Right lung (tissue), 5 donors: ENCODE results near the gene ZC3H4. TPM values are rescaled to one million over a fixed set of nuclear protein-coding genes. Genes with fewer than 3 reads are reported as not detected.

Experiments used
- DNase-seq, 2 donors: peaks; one replicate each; pipeline ENCODE4 v3.0.0-alpha.2; 2013
- polyA plus RNA-seq, 5 donors: library from polyadenylated mRNA; unstranded; fragments of 120-200 nt; gene quantifications; one replicate each; pipeline versions ENCODE4 v1.2.1 to v1.2.3, GENCODE V29; 2013; ENCODE audit warnings: inconsistent platforms in 1 of 5, low replicate concordance in 1 of 5; ENCODE audit not compliant: insufficient read length in 5 of 5, insufficient read depth in 1 of 5

The ZC3H4 gene
- polyA plus RNA-seq, 5 donors: 31.0 to 46.8 (median 33.9) TPM

DNA sequence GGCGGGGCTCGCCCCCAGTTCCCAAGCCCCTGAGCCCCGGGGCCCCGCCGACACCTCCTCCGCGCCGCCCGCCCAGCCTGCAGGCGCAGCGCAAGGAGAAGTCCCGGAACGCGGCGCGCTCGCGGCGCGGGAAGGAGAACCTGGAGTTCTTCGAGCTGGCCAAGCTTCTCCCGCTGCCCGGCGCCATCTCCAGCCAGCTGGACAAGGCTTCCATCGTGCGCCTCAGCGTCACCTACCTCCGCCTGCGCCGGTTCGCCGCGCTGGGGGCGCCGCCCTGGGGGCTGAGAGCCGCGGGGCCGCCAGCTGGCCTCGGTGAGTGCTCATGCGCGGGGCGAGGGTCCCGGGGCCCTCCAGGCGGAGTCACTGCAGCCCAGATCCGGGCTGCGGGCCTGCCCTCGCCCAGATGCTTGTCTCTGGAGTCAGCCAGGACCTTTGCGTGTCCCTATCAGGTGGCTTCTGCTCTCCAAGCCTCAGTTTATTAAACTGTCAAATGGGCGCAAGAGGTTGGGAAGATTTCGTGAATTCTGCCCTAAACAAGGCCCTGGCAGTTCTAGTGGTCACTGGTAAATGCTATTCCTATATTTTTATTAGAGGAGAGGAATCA lies 91.9 kb downstream of the ZC3H4 start:
- DNase-seq: no peak

DNA sequence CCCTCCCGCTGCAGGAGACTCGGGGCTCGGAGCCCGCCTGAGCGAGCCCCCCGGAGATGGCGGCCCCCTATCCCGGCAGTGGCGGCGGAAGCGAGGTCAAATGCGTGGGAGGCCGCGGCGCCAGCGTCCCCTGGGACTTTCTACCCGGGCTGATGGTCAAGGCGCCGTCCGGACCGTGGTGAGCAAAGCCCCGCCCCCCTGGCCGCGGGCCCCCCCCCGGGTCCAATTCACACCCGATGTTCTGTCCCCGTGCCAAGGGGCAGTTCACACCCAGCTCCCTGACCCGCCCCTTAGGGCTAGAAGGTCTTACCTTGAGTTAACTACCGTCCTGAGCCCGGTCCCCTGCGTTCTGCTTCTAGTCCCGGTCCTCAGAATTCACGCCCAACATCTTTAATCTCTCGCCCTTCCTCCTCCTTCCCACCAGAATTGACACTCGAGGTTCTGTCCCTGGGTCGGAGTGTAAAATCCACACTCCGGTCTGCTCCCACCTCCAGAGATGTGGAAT lies 92.5 kb downstream of the ZC3H4 start:
- no peak for DNase-seq

DNA sequence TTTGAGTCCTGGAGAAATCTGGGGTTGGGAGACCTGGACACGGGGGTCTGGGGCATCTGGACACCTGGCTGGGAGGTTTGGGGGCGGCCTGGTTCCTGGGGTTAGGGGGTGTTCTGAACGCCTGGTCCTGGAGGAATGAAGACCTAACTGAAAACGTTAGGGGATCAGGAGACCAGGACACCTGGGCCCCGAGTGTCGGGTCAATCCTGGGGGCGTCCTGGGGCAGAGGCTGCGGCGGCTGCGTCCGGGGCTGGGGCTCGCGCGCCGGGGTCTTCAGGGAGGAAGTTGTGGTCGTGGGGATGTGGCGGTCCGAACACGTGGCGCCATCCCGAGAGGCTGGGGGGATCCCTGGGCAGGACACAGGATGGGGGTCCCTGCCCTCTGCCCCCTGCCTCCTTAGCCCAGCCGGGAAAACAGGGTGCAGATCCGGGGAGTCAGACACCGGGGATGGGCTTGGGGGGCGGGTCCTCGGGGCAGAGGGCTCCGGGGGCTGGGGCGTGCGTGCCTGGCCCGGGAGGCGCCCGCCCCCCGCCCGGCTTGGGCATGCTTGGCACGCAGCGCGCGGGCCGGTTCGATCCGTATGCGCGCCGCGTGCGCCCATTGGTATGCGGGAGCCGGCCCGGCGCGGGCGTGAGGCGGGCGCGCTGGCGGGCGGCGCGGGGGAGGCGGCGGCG lies 93.3 kb downstream of the ZC3H4 start:
- DNase-seq: no peak

DNA sequence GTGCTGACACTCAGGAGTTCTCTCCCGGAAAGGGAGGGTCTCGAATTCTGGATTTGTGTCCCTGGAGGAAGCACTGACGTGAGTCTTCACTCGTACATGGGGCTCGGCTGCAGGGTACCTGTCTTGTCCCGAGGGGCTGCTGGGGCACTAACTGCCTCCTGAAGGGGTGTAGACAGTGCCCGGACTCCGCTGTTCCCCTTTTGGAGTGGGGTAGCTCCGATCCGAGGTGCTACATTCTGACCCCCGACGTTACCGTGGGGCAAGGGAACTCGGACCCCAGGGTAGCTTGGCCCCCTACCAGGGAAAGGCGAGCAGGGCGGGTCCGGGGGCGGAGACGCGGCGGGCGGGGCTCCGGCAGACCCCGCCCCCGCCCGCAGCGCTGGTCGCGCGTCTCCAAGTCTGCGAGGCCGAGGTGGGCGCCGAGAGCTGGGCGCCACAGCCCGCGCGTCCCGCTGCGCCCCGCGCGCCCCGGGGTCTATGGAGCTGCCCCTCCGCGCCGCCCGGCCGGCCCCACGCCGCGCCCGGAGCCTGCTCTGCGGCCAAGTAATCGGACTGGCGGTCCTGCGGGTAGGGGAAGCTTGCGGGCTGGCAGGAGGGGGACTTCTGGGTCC lies 94.0 kb downstream of the ZC3H4 start, which contains the start of gene NPAS1:
Gene NPAS1, plus strand, starts transcription at position 407 of the 611 bp plus-strand sequence. CDS start 1,211 bp downstream, outside the sequence.
- DNase-seq: no peak

DNA sequence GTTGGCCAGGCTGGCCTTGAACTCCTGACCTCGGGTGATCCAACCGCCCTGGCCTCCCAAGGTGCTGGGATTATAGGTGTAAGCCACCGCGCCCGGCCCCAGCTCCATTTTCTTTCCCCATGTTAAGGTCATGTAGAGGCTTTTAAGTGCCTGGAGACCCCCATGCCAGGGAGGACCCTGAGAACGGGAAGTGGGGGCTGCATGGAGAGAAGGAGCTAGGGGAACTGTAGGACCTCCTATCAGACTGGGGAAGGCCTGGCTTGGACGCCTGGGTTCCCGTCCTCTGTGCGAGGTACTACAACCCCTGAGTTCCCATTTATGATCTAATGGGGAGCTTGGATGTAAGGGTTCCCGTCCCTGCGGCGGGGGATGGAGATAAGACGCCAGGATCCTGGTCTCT lies 94.7 kb downstream of the ZC3H4 start:
- no peak for DNase-seq

Other genes with a start within 250 kb of the ZC3H4 start
- gene NPAS1, start 93.9 kb downstream of the ZC3H4 start, polyA plus RNA-seq: 1 to 10 TPM in 4 of 5 donors, under 1 TPM in 1; 0.70 to 1.9 (median 1.5) TPM
- 10 to 100 TPM in 2 of 5 donors, 1 to 10 TPM in 3; 9.3 to 21.9 (median 10.0) TPM for gene TMEM160, start 65.2 kb downstream of the ZC3H4 start, polyA plus RNA-seq
- gene SAE1, start 17.1 kb upstream of the ZC3H4 start, polyA plus RNA-seq: 100 to 1,000 TPM in 2 of 5 donors, 10 to 100 TPM in 3; 86.7 to 115 (median 99.5) TPM
- 1 to 10 TPM in 4 of 5 donors, under 1 TPM in 1; 0.88 to 3.2 (median 2.1) TPM for gene BBC3, start 117.4 kb upstream of the ZC3H4 start, polyA plus RNA-seq
- 10 to 100 TPM; 17.4 to 32.7 (median 28.1) TPM for gene CCDC9, start 142.7 kb upstream of the ZC3H4 start, polyA plus RNA-seq
- gene INAFM1, start 161.1 kb upstream of the ZC3H4 start, polyA plus RNA-seq: 10 to 100 TPM in 3 of 5 donors, 1 to 10 TPM in 2; 7.1 to 17.1 (median 11.4) TPM
- gene C5AR1, start 196.1 kb upstream of the ZC3H4 start, polyA plus RNA-seq: 1 to 10 TPM; 1.2 to 5.8 (median 3.1) TPM
- gene C5AR2, start 218.4 kb upstream of the ZC3H4 start, polyA plus RNA-seq: under 1 TPM; 0.38 to 0.63 (median 0.57) TPM
- gene DHX34, start 235.5 kb upstream of the ZC3H4 start, polyA plus RNA-seq: 10 to 100 TPM; 10.5 to 18.9 (median 14.3) TPM